ENCODE results near the gene TRAF2. TPM values are rescaled to one million over a fixed set of nuclear protein-coding genes. Genes with fewer than 3 reads are reported as not detected.

The TRAF2 gene
- total and polyA plus RNA-seq, 9 of the 15 experiments (the other 6 are each of a cell fraction or from before 2014, with no cell fraction given): 0.24 to 45.2 (median 18.0) TPM

DNA sequence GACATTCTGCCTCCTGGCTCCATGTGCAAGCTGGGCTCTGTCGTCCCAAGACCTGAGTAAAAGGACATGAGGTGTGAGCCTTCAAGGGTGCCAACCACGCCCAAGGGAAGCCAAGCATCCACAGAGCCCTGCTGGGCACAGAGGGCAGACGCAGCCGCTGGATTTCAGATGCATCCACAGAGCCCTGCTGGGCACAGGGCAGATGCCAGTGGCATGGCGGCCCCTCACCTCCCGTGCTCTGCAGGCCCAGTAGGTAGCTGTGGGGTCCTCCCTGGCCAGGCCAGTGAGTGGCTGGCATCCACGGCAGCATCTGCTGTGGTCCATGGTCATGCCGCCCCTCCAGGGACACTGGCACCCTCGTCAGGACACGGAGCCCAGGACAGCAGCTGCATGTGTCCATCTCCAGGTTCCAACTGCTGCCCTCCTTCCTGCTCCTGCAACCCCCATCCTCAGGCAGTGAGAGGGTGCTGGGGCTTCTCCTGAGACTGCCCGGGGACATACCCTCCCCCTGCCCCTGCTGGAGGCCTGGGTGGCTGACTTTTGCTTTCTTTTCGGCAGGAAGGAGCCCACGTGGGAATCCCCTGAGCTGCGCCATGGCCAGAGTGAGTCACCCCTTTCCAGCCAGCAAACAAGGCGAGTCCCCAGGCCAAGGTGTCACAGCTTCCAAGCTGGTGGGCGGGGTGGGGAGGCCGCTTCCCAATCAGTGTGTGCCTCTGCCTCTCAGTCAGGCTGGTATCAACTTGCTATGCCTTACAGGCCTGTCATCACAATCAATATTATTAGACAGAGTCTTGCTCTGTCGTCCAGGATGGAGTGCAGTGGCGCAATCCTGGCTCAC lies 4.0 kb upstream of the TRAF2 start (continued):
- TF ChIP-seq, protein P1, sequence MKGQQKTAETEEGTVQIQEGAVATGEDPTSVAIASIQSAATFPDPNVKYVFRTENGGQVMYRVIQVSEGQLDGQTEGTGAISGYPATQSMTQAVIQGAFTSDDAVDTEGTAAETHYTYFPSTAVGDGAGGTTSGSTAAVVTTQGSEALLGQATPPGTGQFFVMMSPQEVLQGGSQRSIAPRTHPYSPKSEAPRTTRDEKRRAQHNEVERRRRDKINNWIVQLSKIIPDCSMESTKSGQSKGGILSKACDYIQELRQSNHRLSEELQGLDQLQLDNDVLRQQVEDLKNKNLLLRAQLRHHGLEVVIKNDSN (CRISPR knock-in tag; IDR thresholded peaks at IDR 0.05): peak; percentile 72
- TF ChIP-seq REST (IDR thresholded peaks at IDR 0.05; ENCODE audit: borderline replicate concordance) (peak; percentile 55), REST (CRISPR knock-in tag; IDR thresholded peaks at IDR 0.05; ENCODE audit: low read depth) (no peak), UBTF (IDR thresholded peaks at IDR 0.05; ENCODE audit: borderline replicate concordance in 1 of 2, low read depth in 2 of 2, low read length in 2 of 2) (no peak), RAD21 (CRISPR knock-in tag; conservative IDR thresholded peaks at IDR 0.05 in 1 of 2, IDR thresholded peaks at IDR 0.05 in 1 of 2) (no peak), YY1 (IDR thresholded peaks at IDR 0.05; ENCODE audit: borderline replicate concordance in 1 of 3, control insufficient read depth in 1 of 3, extremely low read depth in 1 of 3, insufficient read depth in 3 of 3, insufficient read length in 1 of 3, insufficient replicate concordance in 2 of 3, low read depth in 1 of 3, low read length in 2 of 3) (peak in 2 of 3 experiments; percentile 62 to 85), SNRNP70 (optimal IDR thresholded peaks at IDR 0.05; ENCODE audit: low read depth, low read length) (no peak), ZNF133 (CRISPR knock-in tag; IDR thresholded peaks at IDR 0.05) (no peak), KAT7 (CRISPR knock-in tag; IDR thresholded peaks at IDR 0.05; ENCODE audit: borderline replicate concordance) (no peak), ATF7 (IDR thresholded peaks at IDR 0.05) (peak; percentile 67; the same call in 1 of the 2 replicates), POLR2A (conservative IDR thresholded peaks at IDR 0.05) (no peak; the same call in 1 of the 2 replicates)
- TF ChIP-seq, protein P2, sequence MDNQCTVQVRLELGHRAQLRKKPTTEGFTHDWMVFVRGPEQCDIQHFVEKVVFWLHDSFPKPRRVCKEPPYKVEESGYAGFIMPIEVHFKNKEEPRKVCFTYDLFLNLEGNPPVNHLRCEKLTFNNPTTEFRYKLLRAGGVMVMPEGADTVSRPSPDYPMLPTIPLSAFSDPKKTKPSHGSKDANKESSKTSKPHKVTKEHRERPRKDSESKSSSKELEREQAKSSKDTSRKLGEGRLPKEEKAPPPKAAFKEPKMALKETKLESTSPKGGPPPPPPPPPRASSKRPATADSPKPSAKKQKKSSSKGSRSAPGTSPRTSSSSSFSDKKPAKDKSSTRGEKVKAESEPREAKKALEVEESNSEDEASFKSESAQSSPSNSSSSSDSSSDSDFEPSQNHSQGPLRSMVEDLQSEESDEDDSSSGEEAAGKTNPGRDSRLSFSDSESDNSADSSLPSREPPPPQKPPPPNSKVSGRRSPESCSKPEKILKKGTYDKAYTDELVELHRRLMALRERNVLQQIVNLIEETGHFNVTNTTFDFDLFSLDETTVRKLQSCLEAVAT (IDR thresholded peaks at IDR 0.05): peak in 1 of 2 experiments; percentile 98; a peak in 2 of 4 replicates
